T-helper 22 cell (primary cell): ENCODE data around the gene ABCC11.

Experiments used
- DNase-seq: peaks from one replicate; pipeline ENCODE4 v3.0.0-alpha.2; 2020; ENCODE audit warnings: low read depth

Gene ABCC11

DNA sequence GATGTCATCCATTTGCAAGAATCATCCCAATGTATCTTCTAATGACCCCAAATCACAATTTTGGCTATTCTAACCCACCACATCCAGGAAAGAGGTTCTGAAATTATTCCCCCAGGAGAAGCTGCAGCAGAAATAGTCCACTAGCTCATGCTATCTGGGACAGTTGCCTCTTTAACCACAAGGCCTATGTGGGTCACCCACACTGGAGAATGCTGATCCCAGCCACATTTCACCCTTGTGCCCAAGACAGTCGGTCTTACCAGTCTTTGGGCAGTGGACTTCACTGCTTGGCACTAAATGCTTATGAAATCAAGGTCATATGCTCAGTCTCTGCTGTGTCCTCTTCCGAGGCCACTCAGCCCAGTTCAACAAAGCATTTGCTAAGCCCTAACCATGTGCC lies 118.6 kb downstream of the ABCC11 start:
- DNase-seq: no peak

DNA sequence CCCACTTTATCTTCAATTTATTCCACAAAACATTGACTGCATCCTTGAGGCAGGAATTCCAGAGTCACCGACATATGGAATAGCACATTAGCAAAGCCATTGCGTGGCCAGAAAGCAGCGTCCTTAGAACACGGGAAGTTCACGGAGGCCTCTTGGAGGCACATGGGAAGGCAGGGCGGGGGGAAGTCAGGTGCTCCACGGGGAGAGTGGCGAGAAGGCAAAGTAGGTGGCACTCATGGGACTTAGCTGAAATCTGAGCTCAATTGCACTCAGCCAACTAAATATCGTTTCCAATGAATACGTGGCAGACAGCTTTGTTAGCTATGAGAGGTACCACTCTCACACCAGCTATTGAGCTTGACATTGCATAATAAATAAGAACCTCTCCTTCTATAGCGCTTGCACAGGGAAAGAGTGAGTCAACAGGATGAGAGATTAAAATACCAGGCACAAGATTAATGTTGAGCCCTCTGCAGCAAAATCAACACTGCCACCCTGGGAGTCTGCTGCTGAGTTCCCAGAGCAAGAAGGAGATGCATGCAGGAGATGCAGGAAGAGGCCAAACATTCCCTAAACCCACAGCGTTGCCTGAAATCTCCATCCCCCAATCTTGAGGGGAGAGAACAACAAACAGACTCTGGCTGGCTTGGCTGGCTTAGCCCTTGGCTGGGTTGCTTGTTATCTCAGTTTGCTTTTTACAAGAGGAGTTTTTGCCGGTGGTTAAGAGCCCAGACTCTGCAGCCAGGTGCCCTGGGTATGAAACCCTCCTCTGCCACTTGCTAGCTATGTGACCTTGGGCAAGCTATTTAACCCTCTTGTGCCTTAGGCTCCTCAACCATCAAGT lies 120.3 kb downstream of the ABCC11 start:
- no peak for DNase-seq

DNA sequence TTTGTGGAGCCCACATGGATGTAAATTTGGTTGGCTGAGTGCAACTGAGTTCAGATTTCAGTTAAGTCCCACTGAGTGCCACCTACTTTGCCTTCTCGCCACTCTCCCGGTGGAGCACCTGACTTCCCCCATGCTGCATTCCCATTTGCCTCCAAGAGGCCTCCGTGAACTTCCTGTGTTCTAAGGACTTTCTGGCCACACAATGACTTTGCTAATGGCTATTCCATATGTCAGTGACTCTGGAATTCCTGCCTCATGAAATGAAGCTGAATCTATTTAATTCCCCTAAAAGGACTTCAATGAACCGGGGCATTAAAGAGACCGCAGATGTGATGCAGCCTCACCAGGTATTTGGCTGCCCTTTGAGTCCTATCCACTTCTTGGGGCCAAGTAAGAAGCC lies 121.5 kb downstream of the ABCC11 start:
- DNase-seq: no peak

DNA sequence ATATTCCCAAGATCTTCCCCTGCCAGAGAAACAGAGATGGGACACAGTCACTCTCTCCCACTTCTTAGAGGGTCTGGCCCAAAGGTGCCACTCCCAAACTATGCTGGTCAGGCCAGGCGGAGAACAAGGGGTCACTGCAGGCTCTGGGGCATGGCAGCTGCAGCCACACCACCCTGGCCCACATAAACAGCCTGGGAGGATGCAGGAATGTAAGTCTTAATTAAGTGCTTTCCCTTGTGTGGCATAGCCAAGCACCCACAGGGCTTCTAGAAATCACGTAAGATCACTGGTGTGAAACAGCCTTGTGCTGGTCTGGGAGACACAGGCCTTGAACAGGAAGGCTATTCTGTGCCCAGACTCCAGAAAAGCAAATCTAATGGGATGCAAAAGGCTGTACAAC lies 123.1 kb downstream of the ABCC11 start:
- no peak for DNase-seq

DNA sequence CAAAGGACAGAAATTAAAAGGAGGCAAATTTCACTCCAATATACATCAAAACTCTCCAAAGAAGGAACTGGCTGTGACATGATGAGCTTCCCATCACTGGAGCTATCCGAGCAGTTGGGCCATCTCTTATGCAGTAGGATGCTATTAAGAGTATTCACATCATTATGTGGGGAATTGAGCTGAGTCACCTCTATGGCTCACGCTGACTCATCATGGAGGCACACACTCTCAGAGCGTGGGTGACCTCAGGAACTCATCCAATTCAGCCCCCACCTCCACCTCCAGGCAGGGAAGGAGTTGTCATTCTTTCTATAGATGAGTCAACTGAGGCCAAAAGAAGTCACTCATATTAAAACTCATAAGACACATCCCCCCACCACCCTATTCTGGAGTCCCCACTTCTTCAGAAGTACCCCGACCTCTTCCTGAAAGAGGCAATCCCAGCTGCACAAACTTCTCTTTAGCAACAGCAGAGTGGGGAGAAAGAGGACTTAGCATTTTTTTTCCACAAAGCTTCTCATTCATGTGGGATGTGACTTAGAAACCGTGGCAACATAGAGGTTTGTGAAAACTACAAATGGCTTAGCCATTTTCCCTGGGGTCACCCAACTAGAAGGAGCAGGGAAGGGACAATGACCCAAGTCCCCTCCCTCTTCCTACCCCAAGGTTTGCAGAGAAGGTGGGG lies 124.1 kb downstream of the ABCC11 start:
- DNase-seq: no peak

DNA sequence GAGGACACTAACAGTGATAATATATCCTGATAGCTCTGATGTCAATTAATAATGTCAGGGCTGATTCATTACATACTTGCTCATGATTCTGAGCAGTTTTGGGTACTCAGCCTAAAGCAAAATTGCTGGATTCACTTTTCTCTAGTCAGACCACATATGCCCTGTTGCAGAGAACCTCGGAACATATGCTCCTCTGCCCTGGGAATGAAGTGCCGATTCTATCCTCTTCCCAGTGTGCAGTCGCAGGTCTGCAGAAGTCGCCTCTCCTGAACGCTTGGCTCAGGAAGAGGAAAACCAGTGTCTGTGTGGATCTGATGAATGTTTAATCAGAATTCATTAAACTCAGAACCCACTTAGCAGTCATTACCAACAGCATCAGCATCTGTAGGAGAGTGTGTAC lies 126.1 kb downstream of the ABCC11 start:
- DNase-seq: no peak

DNA sequence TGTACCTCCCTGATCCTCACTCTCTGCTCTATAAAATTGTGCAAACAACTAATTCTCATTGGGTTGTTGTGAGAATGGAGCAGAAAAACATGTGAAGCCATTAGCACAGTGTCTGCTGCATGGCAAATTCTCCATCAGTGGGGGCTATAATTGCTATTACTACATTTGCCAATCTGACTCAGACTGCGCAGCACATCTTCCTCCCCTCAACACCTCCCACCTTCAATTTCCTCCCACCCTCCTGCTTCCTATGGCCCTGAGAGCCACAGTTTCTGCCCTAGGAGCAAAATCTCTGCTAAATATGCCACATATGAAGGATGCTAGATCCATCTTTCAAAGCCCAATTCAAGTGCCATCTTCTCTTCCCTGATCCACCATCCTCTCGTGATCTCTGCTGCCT lies 128.5 kb downstream of the ABCC11 start:
- no peak for DNase-seq

DNA sequence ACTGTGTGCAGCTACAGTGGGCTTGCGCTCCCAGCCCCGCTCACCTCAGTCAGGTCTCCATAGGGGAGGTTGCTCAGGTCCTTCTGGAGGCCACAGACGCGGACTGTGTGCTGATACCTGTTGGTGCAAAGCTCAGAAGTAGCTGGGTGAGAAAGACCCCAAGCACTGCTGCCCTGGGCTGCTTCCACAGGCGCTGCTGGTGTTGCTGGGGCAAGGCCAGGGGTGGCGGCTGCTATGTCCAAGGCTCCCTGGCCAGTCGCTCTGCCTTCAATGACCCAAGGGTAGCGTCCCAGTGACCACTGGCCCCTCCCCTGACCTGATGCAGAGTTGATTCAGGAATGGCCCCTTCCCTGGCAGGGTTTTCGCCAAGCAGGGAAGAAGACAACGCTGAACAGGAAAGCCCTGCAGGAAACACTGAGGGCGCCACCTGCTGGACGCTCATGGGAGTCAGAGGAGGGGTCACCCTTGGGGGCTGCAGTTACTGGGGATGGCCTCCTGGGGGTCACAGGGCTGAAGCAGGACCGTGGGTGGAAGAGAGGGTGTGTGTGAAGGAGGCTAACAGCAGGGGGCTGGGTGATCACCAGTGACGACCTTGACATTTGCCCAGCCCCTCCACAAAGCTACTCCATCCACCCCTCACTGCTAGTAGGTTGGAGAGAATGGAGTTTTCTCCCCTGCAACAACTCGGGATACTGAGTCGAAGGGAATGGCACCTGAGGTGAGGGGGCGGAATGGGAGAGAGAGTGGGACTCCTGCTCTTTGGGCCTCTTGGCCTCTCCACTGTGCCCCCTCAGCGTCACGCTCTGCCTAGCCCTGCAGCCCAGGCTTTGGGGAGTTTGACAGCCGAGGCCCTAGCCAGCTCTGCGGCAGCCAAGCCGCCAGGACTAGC lies 129.9 kb downstream of the ABCC11 start:
- no peak for DNase-seq
